A549 (cell line): ENCODE data around the gene CAPN13. TPM values are rescaled to one million over a fixed set of nuclear protein-coding genes. Genes with fewer than 3 reads are reported as not detected.

ENCODE experiments used
- ATAC-seq, 2 experiments: fragments of 200-7000 bp in 1 of 2; fragments of >200 bp in 1 of 2; cut with Nextera tagmentation in 1 of 2; cut with Tn5 transposase in 1 of 2; 3 replicates each; pipeline versions ENCODE4 v1.8.0 to v1.9.1; 2018 to 2020; ENCODE audit warnings: mild to moderate bottlenecking in 1 of 2, moderate library complexity in 1 of 2
- CTCF ChIA-PET: fragments of 300-600 bp; sonication (Branson Sonifier 250); formaldehyde crosslinking; extraction: SDS; loops from one replicate; lab custom pipeline; 2021; ENCODE audit warnings: antibody characterized with exemption, inconsistent platforms; lab: Yijun Ruan, JAX
- POLR2A ChIA-PET: fragments of 350-600 bp; formaldehyde crosslinking; extraction: SDS; loops from one replicate; lab custom pipeline; 2021; ENCODE audit warnings: antibody characterized with exemption, inconsistent platforms; lab: Yijun Ruan, JAX
- DNase-seq, 2 experiments: peaks; one replicate each; pipeline versions ENCODE4 v3.0.0 to v3.0.0-alpha.2; 2011 to 2016; ENCODE audit warnings: low read depth in 1 of 2, low spot score in 1 of 2
- FAIRE-seq: peaks from 2 replicates; lab custom pipeline; 2011; peaks lifted over from hg19 to GRCh38; lab: Jason Lieb, UNC
- H3K27ac ChIP-seq, 2 experiments: fragments of >200 bp; sonication (Bioruptor Twin); formaldehyde crosslinking; 3 replicates each; pipeline ENCODE4 v1.5.1; 2016 to 2017
- H3K4me1 ChIP-seq: fragments of >200 bp; sonication (Bioruptor Twin); formaldehyde crosslinking; 3 replicates; pipeline ENCODE4 v1.6.1; 2016
- H3K4me2 ChIP-seq: fragments of >200 bp; sonication (Bioruptor Twin); formaldehyde crosslinking; 3 replicates; pipeline ENCODE4 v1.6.1; 2016
- H3K4me3 ChIP-seq: fragments of >200 bp; sonication (Bioruptor Twin); formaldehyde crosslinking; 3 replicates; pipeline ENCODE4 v1.5.1; 2016
- H3K9me3 ChIP-seq: fragments of >200 bp; sonication (Bioruptor Twin); formaldehyde crosslinking; 3 replicates; pipeline ENCODE4 v1.6.1; 2016
- CBX2 ChIP-seq: fragments of 200-600 bp; sonication (generic); IDR thresholded peaks from 2 replicates; pipeline ENCODE4 v1.6.1; 2016; ENCODE audit warnings: low read depth, mild to moderate bottlenecking, borderline replicate concordance
- CBX8 ChIP-seq: fragments of 200-600 bp; sonication (generic); IDR thresholded peaks from 2 replicates; pipeline ENCODE4 v1.6.1; 2016
- CHD4 ChIP-seq: fragments of 200-600 bp; sonication (generic); IDR thresholded peaks from 2 replicates; pipeline ENCODE4 v1.6.1; 2016; ENCODE audit warnings: antibody characterized with exemption, mild to moderate bottlenecking, borderline replicate concordance
- EP300 ChIP-seq, 2 experiments: fragments of >200 bp; sonication (Bioruptor Twin); formaldehyde crosslinking; IDR thresholded peaks; 2 replicates in 1 of 2; 3 replicates in 1 of 2; pipeline ENCODE4 v1.6.1; 2016 to 2017
- FOSB ChIP-seq: fragments of 250-450 bp; sonication (Bioruptor Pico); IDR thresholded peaks from 2 replicates; pipeline ENCODE4 v1.5.0; 2020; ENCODE audit warnings: mild to moderate bottlenecking, moderate library complexity
- FOSL2 ChIP-seq, 2 experiments: fragments of 450-650 bp in 1 of 2; fragments of >200 bp in 1 of 2; sonication (Bioruptor Twin) in 1 of 2; formaldehyde crosslinking; IDR thresholded peaks; 2 replicates each; pipeline versions ENCODE4 v1.5.0 to v1.6.1; 2016 to 2020; ENCODE audit warnings: mild to moderate bottlenecking in 1 of 2, moderate library complexity in 1 of 2
- HDAC2 ChIP-seq: fragments of 200-600 bp; sonication (generic); IDR thresholded peaks from 2 replicates; pipeline ENCODE4 v1.6.1; 2016
- HOXB5 ChIP-seq: fragments of 250-450 bp; sonication (Bioruptor Pico); IDR thresholded peaks from 2 replicates; pipeline ENCODE4 v1.5.0; 2020; ENCODE audit warnings: mild to moderate bottlenecking, moderate library complexity
- JUN ChIP-seq, 2 experiments: fragments of >200 bp; sonication (Bioruptor Twin); formaldehyde crosslinking; IDR thresholded peaks; 2 replicates in 1 of 2; 3 replicates in 1 of 2; pipeline ENCODE4 v1.6.1; 2016 to 2017
- JUNB ChIP-seq: fragments of >200 bp; sonication (Bioruptor Twin); formaldehyde crosslinking; IDR thresholded peaks from 2 replicates; pipeline ENCODE4 v1.6.1; 2016
- KDM5A ChIP-seq: fragments of 200-600 bp; sonication (generic); IDR thresholded peaks from 2 replicates; pipeline ENCODE4 v1.6.1; 2016; ENCODE audit warnings: antibody characterized with exemption, mild to moderate bottlenecking
- MAFK ChIP-seq: fragments of 450-650 bp; IDR thresholded peaks from 2 replicates; pipeline ENCODE4 v1.6.1; 2014; ENCODE audit not compliant: partially characterized antibody
- NFE2L2 ChIP-seq: fragments of 150-350 bp; conservative IDR thresholded peaks from 2 replicates; pipeline ENCODE4 v1.6.1; 2014; ENCODE audit warnings: low read length
- NPAS2 ChIP-seq: fragments of 250-450 bp; sonication (Bioruptor Pico); IDR thresholded peaks from 2 replicates; pipeline ENCODE4 v1.8.0; 2022; ENCODE audit warnings: mild to moderate bottlenecking, moderate library complexity, borderline replicate concordance
- PHF8 ChIP-seq: fragments of 200-600 bp; sonication (generic); IDR thresholded peaks from 2 replicates; pipeline ENCODE4 v1.6.1; 2016; ENCODE audit warnings: low read depth, mild to moderate bottlenecking, antibody characterized with exemption, moderate library complexity, borderline replicate concordance
- RFX5 ChIP-seq: fragments of 450-650 bp; IDR thresholded peaks from 2 replicates; pipeline ENCODE4 v1.7.1; 2014; ENCODE audit warnings: antibody characterized with exemption, mild to moderate bottlenecking, moderate library complexity
- TP53 ChIP-seq: fragments of 250-450 bp; sonication (Bioruptor Pico); IDR thresholded peaks from 2 replicates; pipeline ENCODE4 v1.5.0; 2021; ENCODE audit warnings: mild to moderate bottlenecking, moderate library complexity
- WGBS: methylation state at CpG from one replicate; pipeline ENCODE4 v1.1.6; 2017; ENCODE audit errors: missing lambda C conversion rate; 5-methylcytosine and 5-hydroxymethylcytosine counted together
- polyA plus RNA-seq, 4 experiments: library from polyadenylated mRNA; depleted of rRNA in 3 of 4; stranded (reverse); fragments of >200 nt; fragmentation: RNase III in 1 of 4; extraction: RNeasy Plus Mini Kit Qiagen cat#74134 plus additional on column Dnase treatment in 1 of 4; gene quantifications; 2 replicates in 3 of 4; 3 replicates in 1 of 4; pipeline ENCODE4 v1.2.3, GENCODE V29; 2011 to 2017
- TF ChIP-seq, protein P1 (sequence below): fragments of >200 bp; sonication (Bioruptor Twin); formaldehyde crosslinking; IDR thresholded peaks from 3 replicates; pipeline ENCODE4 v1.5.1; 2016
- TF ChIP-seq, protein P2 (sequence below): fragments of 150-350 bp; IDR thresholded peaks from 2 replicates; pipeline ENCODE4 v1.6.1; 2014; ENCODE audit warnings: low read depth, mild to moderate bottlenecking, low read length
- TF ChIP-seq, protein P3 (sequence below): fragments of 450-650 bp; IDR thresholded peaks from 2 replicates; pipeline ENCODE4 v1.6.1; 2014; ENCODE audit warnings: antibody characterized with exemption
- TF ChIP-seq, protein P4 (sequence below): fragments of 200-600 bp; sonication (generic); IDR thresholded peaks from 2 replicates; pipeline ENCODE4 v1.6.1; 2016; ENCODE audit warnings: antibody characterized with exemption, mild to moderate bottlenecking, moderate library complexity
- TF ChIP-seq, protein P5 (sequence below): fragments of >200 bp; sonication (Bioruptor Twin); formaldehyde crosslinking; IDR thresholded peaks from 3 replicates; pipeline ENCODE4 v1.6.1; 2016
- TF ChIP-seq, protein P6 (sequence below): fragments of 250-450 bp; sonication (Bioruptor Pico); IDR thresholded peaks from 2 replicates; pipeline ENCODE4 v1.5.0; 2020; ENCODE audit warnings: low read depth, mild to moderate bottlenecking, moderate library complexity

The CAPN13 gene
- polyA plus RNA-seq, 2 of the 4 experiments (the other 2 are of a cell fraction): 0.08 to 0.18 TPM

DNA sequence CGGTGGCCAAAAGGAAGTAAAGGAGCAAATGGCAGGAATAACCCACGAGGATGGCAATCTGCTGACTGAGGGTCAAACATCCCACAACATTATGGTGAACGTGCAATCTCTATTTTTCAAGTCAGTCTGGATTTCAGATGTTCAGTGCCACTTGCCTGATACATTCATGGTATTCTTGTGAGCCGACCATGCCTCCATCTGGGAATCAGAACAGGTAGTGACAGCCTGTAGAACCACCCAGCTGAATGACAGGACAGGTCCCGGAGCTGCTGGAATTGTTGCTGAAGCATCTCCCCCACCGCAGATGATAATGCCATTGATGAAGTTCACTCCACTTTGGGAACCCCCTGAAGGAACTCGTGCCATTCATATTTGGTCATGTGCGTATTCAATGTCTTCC, 123.2 kb downstream of the CAPN13 start:
- DNase-seq (no peak), ATAC-seq (no peak), FAIRE-seq (no peak)
- no peak overlapping the region for H3K4me2 ChIP-seq
- WGBS: 62% methylated on average over 8 of the region's 8 CpGs
- ChIA-PET POLR2A (no interaction called here), CTCF (interaction anchor here (1.0 kb wide), 1 partner anchor 25 kb away, joined by 3 read pairs; no protein-coding TSS in a partner anchor)
- TF ChIP-seq, protein P1, sequence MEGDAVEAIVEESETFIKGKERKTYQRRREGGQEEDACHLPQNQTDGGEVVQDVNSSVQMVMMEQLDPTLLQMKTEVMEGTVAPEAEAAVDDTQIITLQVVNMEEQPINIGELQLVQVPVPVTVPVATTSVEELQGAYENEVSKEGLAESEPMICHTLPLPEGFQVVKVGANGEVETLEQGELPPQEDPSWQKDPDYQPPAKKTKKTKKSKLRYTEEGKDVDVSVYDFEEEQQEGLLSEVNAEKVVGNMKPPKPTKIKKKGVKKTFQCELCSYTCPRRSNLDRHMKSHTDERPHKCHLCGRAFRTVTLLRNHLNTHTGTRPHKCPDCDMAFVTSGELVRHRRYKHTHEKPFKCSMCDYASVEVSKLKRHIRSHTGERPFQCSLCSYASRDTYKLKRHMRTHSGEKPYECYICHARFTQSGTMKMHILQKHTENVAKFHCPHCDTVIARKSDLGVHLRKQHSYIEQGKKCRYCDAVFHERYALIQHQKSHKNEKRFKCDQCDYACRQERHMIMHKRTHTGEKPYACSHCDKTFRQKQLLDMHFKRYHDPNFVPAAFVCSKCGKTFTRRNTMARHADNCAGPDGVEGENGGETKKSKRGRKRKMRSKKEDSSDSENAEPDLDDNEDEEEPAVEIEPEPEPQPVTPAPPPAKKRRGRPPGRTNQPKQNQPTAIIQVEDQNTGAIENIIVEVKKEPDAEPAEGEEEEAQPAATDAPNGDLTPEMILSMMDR: no peak
- TF ChIP-seq MAFK: no peak
- TF ChIP-seq, protein P2, sequence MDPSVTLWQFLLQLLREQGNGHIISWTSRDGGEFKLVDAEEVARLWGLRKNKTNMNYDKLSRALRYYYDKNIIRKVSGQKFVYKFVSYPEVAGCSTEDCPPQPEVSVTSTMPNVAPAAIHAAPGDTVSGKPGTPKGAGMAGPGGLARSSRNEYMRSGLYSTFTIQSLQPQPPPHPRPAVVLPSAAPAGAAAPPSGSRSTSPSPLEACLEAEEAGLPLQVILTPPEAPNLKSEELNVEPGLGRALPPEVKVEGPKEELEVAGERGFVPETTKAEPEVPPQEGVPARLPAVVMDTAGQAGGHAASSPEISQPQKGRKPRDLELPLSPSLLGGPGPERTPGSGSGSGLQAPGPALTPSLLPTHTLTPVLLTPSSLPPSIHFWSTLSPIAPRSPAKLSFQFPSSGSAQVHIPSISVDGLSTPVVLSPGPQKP: no peak
- no peaks in the 10 kb centered on the region for H3K4me1 ChIP-seq
- no peak overlapping the region for H3K4me3 ChIP-seq
- no peak overlapping the region for H3K27ac ChIP-seq
- H3K9me3 ChIP-seq: no peaks in the 10 kb centered on the region

DNA sequence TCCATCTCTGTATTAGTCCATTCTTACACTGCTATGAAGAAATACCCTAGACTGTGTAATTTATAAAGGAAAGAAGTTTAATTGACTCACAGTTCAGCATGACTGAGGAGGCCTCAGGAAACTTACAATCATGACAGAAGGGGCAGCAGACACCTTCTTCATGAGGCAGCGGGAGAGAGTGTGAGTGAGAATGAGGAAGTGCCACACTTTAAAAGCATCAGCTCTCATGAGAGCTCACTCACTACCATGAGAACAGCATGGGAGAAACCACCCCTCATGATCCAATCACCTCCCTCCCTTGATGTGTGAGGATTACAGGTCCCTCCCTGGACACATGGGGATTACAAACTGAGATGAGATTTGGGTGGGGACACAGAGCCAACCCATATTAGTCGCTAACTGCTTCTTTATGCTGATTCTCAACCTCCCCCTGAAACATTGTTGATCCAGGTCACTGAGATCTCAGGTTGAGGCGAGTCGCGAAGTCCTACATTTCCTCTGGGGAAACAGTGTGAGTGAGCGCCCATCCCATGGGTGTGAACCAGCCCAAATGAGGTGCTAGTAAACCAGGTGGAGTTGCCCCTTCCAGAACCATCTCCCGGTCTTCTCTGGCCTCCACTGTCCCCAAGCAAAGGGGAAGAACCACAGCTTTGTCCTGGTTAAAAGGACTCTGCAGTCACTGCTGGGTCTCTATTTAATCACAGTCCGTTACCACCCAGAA, 123.8 kb downstream of the CAPN13 start:
- POLR2A ChIA-PET: no interaction called here
- no peak for ATAC-seq
- H3K27ac ChIP-seq: no peak overlapping the region
- WGBS: 77% methylated on average over 8 of the region's 8 CpGs
- TF ChIP-seq NFE2L2 (no peak), CBX2 (no peak), FOSB (CRISPR knock-in tag) (no peak), TP53 (no peak), CBX8 (no peak), NPAS2 (CRISPR knock-in tag) (no peak), KDM5A (no peak), HOXB5 (no peak), JUNB (no peak), FOSL2 (IDR thresholded peaks at IDR 0.05) (no peak), FOSL2 (CRISPR knock-in tag; IDR thresholded peaks at IDR 0.05) (no peak), RFX5 (no peak), EP300 (IDR thresholded peaks at IDR 0.05) (no peak), JUN (IDR thresholded peaks at IDR 0.05) (no peak), HDAC2 (no peak), CHD4 (no peak), PHF8 (no peak)
- TF ChIP-seq, protein P3, sequence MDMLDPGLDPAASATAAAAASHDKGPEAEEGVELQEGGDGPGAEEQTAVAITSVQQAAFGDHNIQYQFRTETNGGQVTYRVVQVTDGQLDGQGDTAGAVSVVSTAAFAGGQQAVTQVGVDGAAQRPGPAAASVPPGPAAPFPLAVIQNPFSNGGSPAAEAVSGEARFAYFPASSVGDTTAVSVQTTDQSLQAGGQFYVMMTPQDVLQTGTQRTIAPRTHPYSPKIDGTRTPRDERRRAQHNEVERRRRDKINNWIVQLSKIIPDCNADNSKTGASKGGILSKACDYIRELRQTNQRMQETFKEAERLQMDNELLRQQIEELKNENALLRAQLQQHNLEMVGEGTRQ: no peak
- TF ChIP-seq, protein P4, sequence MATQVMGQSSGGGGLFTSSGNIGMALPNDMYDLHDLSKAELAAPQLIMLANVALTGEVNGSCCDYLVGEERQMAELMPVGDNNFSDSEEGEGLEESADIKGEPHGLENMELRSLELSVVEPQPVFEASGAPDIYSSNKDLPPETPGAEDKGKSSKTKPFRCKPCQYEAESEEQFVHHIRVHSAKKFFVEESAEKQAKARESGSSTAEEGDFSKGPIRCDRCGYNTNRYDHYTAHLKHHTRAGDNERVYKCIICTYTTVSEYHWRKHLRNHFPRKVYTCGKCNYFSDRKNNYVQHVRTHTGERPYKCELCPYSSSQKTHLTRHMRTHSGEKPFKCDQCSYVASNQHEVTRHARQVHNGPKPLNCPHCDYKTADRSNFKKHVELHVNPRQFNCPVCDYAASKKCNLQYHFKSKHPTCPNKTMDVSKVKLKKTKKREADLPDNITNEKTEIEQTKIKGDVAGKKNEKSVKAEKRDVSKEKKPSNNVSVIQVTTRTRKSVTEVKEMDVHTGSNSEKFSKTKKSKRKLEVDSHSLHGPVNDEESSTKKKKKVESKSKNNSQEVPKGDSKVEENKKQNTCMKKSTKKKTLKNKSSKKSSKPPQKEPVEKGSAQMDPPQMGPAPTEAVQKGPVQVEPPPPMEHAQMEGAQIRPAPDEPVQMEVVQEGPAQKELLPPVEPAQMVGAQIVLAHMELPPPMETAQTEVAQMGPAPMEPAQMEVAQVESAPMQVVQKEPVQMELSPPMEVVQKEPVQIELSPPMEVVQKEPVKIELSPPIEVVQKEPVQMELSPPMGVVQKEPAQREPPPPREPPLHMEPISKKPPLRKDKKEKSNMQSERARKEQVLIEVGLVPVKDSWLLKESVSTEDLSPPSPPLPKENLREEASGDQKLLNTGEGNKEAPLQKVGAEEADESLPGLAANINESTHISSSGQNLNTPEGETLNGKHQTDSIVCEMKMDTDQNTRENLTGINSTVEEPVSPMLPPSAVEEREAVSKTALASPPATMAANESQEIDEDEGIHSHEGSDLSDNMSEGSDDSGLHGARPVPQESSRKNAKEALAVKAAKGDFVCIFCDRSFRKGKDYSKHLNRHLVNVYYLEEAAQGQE: no peak
- TF ChIP-seq, protein P5, sequence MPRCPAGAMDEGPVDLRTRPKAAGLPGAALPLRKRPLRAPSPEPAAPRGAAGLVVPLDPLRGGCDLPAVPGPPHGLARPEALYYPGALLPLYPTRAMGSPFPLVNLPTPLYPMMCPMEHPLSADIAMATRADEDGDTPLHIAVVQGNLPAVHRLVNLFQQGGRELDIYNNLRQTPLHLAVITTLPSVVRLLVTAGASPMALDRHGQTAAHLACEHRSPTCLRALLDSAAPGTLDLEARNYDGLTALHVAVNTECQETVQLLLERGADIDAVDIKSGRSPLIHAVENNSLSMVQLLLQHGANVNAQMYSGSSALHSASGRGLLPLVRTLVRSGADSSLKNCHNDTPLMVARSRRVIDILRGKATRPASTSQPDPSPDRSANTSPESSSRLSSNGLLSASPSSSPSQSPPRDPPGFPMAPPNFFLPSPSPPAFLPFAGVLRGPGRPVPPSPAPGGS: no peak
- TF ChIP-seq, protein P6, sequence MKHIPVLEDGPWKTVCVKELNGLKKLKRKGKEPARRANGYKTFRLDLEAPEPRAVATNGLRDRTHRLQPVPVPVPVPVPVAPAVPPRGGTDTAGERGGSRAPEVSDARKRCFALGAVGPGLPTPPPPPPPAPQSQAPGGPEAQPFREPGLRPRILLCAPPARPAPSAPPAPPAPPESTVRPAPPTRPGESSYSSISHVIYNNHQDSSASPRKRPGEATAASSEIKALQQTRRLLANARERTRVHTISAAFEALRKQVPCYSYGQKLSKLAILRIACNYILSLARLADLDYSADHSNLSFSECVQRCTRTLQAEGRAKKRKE (CRISPR knock-in tag): no peak
- TF ChIP-seq, all 56 proteins: peak for 0
- Histone ChIP-seq H3K4me2 (no peak overlapping the region), H3K4me1 (no peaks in the 10 kb centered on the region), H3K4me3 (no peak overlapping the region), H3K9me3 (no peaks in the 10 kb centered on the region)
- no peak for DNase-seq
- CTCF ChIA-PET: interaction anchor here (0.6 to 1.0 kb wide), 2 partner anchors 26 to 74 kb away, joined by 3 read pairs; no protein-coding TSS in a partner anchor
- FAIRE-seq: no peak
